Stimulated activated naive CD4-positive, alpha-beta T cell (primary cell): ENCODE data around the gene MYB.
A peak's percentile ranks its signal among the peaks of the same experiment; 100 is the strongest.
"Not testable (repeated sequence)": the region's sequence is repeated elsewhere in the genome, so short reads cannot be mapped to it uniquely, and the experiment has no call there.

Source experiments
- DNase-seq, 6 experiments: peaks; one replicate each; lab custom pipeline; 2025; lab: John Stamatoyannopoulos, UW

The MYB gene

DNA sequence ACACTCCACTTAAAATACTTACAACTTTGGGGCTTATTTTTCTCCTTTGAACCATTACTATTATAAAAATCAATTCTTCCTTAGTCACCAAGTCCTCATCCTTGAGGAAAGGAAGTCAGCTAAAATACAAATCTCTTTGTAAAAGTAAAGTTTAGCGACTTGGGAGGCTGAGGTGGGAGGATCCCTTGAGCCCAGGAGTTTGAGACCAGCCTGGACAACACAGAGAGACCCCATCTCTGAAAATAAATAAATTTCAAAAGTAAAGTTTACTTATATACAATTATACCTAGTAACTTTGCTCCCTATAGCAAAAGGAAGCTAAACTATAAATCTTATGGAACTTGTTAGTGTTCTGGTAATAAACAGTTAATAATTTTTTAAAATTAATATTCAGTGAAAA is 40.4 kb downstream of the MYB start:
- no peak for DNase-seq

DNA sequence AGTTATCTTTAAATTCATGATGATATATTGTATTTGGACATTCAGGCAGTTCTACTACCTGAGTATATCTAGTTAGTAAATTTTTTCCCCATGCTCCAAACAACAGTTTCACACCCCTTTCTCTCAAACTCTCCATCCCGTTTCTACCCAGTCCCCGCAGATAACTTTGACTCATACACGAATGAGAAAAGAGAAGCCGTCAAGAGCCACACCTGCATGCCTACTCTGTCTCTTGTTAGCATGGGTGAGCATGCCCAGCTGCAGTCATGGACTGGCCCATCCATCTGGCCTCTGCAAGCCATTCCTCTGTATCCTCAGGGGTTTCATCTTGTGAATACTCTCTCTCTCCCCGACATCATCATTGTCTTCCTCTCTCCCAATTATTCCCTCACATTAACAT is 41.5 kb downstream of the MYB start:
- DNase-seq: no peak

DNA sequence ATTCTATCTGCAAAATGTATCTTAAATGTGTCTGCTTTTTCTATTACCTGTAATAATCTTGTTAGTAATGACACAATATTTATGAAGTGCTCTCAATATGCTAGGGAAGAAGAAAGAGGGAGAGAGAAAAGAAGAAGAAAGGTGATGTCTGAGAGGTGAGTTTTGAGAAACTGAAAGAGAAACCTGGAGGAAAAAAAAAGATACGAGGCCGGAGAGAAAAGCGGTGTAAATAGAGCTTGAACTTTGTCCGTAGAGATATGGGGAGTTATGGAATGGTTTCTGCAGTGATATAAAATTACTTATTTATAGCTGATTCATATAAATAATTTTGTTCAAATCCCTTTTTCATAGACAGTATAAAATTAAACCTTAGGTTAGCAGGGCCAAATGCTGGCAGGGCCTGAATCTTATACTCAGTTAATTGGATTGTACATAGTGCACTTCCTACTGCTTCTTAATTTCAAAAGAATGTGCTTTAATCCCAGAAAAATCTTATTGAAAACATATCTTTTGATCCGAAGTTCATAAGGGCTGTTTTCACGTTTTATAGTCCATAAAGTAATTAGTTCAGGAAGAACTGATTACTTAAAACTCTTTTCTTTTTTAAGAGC is 43.0 kb downstream of the MYB start:
- DNase-seq: peak in 3 of 6 experiments; percentile 8 to 40 (median 21)

DNA sequence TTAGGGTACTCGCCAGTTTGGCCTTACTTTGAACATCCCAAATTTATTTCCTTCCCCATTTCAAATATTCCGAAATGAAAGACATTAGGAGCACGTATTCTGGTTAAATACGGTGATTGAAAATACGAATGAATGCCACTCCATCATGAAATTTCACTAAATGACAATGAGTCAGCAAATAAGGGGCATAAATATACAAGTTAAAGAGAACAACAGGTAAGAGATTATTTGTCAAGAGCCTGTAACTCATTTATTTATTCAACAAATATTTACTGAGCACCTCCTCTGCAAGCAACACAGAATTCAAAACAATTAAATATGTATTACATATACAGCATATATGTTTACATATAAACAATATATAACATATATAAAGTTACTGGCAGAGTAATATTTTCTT is 44.8 kb downstream of the MYB start:
- DNase-seq: no peak

DNA sequence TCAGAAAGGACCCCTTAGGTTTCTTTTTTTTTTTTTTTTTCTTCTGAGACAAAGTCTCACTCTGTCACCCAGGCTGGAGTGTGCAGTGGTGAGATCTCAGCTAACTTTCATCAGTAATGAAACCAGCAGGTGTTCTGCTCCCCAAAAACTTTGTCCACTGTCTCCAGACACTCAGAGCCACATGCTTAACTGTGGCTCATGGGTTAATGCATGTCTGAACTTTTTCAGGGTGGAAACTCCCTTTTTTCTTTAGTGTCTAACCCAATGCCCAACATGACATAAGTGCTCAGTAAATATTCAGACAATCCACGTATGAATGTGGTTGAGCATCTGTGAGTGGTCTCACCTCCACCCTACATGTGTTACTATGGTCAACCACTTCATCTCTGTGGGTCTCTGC is 45.4 kb downstream of the MYB start:
- no peak for DNase-seq

DNA sequence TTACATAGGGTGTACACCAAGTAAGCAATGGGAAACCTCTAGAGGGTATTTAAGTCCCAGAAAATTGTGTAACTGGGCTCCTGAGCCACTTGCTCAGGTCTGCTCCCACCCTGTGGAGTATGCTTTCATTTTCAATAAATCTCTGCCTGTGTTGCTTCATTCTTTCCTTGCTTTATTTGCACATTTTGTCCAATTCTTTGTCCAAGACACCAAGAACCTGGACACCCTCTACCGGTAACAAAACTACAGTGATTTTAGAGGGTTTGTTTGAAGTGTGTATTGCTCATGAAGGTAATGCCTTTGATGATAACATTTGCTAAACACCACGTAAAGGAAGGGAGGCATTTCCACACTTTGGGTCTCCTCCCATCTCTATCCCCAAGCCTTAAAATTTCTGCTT is 46.2 kb downstream of the MYB start:
- DNase-seq: no peak

DNA sequence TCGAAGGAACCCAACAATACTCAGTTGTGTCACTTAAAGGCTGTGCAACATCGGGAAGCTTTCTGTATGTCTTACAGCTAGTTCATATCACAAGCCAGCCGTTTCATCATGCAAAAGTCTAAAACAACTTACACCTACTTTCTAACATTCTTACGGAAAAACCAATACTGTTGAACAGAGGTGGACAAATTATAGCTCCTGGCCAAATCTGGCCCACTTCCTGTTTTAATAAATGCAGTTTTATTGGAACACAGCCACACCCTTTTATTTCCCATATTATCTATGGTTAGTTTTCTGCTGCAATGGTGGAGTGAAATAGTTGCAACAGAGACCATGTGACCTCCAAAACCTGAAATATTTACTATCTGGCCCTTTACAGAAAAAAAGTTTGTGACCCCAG is 46.6 kb downstream of the MYB start:
- DNase-seq: no peak

DNA sequence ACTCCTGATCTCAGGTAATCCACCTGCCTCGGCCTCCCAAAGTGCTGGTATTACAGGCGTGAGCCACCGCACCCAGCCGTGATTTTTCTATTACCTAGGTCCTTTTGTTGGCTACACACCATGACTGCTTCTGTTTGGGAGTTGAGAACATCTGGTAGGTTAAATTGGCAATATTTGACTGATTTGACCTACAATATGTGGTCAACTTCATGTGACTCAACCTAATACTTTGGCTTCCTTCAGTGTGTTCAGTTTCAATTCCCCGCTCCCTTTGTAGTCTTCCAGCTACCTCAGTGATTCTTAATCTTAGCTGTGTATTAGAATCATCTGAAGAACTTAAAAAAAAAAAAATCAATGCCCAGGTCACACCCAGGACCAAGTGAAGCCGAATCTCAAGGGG is 47.4 kb downstream of the MYB start:
- no peak for DNase-seq

DNA sequence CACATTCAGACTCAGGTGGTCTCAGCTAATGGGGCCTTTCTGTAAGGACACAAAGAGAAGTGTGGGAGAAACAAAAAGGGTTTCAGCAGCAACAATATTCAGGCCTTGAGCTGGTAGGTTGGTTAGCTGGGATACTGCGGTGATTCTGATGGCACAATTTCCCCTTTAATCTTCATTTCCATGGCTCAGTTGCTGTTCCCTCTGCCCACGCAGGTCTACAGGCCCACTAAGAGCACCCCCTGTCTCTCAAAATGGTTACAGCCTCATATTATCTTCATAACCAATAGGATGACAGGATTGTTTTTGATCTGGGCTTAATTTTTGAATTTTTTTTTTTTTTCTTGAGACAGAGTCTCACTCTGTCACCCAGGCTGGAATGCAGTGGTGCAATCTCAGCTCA is 48.9 kb downstream of the MYB start:
- DNase-seq: no peak

DNA sequence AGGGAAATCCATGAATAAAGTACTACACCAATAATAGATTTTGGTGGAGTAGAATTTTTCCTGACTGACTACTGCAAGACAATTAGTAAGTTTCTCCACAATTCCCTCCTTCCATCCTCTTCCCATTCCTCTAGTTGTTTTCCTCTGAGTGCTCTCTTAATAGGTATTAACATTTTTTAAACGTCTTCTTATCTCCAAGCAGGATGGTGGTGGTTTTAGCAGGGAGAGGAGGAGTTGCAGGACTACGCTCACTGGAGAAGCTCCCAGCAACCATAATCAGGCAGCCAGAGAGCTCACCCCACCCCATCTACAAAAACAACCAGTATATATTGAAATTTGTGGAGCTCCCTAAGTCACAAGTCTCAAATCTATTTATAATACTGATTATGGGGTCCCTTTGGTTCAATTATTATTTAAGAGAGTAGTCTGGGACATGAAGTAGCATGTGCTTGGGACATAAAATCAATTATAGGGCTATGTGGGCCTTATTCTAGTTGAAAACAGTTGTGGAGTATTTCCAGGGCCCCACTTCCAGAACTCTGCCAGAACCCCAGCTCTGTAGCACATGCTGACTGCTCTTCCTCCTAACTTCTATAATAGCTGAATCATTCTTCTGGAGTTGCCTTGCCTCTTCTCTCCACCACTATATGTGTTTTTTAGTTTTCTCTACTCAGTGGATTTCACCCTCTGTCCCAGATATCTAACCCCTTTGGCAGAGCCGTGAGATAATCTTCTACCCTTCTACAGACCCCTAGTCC is 49.8 kb downstream of the MYB start:
- no peak for DNase-seq

DNA sequence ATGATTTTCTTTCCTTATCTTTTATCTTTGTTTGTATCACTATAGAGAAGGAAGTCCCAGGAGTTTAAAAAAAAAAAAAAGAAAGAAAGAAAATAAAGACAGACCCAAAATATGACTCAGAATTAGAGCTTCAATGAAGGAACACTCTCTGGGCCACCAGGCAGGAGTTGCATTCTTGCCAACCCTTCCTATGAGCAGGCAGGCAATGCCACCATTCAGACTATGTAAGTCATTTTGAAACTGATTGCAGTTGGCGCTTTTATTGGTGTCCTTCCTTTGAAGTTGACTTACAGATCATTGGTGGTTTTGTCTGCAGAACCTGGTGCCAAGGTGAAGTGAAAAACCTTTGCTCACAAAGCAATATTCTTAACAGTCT is 50.3 kb downstream of the MYB start:
- no peak for DNase-seq

DNA sequence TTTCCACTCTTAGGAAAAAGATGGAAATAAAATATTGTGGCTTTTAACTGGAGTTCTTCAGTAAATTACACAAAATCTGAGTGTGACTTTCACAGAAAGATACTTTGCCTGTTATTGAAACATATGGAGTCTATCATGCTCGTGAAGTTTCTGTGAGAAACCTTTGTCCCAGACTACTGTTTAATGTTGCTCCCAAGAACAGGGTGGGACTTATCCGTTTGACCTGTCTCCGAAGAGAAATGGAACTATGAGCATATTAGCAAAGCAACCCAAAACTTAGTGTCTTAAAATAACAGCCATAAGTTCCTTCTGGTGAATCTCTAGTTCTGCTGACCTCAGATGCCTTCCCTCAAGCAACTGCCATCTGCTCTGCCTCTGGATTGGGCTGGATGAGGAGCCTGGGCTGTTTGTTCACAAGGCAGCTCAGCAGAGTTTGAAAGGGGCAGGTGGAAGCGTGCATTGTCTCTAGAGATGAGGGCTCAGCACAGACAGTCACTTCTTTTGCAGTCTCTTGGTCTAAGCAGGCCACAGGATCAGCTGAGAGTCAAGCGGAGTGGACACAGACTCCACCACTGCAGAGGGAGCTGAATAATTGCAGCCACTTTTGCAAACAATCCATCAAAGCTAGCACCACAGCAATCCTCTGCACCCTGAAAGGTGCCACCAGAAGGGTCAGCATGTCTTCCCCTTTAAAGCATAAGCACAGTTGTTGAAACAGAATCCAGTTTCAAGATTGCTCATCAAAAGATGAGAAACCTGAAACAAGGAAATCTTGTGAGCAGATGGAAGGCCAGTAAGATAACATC is 52.8 kb downstream of the MYB start:
- no peak for DNase-seq

DNA sequence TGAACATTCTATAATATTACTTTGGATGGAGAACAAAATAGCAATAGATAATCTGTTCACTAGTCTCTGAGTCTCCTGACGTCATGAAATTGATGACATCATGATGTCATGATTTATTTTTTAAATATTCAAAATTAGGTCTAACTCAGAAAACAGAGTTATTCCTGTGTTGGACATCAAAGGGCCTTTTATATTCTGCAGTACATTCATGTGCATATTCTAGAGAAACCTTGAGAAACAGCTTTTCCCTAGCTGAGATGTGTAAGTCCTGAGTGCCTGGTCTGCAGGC is 53.3 kb downstream of the MYB start:
- no peak for DNase-seq

DNA sequence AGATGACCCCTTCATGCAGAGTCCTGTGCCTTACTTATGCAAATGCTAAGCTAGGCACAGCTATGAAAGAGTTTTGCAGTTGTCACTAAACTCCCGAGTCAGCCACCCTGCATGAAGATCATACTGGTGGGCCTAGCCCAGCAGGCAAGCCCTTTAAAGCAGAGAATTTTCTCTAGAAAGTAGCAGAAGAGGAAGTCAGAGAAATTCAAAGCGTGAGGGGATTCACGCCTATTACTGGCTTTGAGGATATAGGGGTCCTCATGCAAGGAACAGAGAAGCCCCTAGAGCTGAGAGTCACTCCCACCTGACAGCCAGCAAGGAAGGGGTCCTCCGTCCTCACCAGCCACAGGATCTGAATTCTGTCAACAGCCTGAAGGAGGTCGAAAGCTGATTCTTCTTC is 54.6 kb downstream of the MYB start:
- no peak for DNase-seq

DNA sequence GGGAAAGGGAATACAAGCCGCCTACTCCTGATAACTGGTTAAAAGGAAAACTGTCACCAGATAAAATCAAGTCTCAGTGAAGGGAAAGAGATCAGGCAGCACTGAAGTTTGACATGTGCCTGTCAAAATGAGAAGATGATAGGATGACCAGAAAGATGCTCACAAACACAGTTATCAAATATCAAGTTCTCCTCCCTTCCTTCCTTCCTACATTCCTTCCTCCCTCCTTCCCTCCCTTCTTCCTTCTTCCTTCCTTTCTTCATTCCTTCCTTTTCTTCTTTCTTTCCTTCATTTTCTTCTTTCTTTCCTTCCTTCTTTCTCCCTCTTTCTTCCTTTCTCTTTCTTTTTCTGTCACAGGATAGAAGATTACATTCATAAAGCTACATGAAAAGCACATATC is 55.2 kb downstream of the MYB start:
- DNase-seq: no peak

DNA sequence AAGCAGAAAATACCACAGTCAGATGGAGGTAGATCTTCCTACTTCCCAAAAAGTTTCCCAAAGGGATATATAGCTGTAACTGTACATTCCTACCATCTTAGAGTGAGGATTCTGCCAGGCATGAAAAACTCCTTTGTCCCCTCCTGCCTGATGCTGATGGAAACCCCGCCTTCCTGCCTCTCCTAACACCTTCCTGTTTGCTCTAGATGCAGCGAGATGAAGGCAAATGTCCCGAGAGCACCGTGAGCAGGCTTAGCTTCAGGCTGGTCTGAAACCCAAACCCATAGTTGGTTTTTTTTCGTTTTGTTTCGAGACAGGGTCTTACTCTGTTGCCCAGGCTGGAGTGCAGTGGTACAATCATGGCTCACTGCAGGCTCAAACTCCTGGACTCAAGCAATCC is 55.6 kb downstream of the MYB start:
- DNase-seq: no peak

DNA sequence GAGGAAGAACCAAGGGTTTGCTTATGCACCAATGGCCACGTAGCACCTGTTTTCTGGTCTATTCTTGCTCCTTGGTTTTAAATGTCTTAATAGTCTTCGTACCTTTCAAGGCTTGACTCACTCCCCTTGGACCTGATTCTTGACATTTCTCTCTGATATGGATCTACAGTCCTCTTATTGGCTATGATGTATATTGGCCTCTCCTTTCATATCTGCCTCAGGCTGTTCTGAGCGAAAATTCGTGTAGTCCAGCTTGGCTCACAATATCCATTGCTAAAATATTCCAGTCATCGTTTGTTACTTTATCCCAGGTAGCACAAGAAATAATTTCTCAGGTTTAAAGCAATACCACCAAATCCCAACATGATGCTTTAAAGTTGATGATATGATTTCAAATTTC is 59.6 kb downstream of the MYB start:
- DNase-seq: no peak

DNA sequence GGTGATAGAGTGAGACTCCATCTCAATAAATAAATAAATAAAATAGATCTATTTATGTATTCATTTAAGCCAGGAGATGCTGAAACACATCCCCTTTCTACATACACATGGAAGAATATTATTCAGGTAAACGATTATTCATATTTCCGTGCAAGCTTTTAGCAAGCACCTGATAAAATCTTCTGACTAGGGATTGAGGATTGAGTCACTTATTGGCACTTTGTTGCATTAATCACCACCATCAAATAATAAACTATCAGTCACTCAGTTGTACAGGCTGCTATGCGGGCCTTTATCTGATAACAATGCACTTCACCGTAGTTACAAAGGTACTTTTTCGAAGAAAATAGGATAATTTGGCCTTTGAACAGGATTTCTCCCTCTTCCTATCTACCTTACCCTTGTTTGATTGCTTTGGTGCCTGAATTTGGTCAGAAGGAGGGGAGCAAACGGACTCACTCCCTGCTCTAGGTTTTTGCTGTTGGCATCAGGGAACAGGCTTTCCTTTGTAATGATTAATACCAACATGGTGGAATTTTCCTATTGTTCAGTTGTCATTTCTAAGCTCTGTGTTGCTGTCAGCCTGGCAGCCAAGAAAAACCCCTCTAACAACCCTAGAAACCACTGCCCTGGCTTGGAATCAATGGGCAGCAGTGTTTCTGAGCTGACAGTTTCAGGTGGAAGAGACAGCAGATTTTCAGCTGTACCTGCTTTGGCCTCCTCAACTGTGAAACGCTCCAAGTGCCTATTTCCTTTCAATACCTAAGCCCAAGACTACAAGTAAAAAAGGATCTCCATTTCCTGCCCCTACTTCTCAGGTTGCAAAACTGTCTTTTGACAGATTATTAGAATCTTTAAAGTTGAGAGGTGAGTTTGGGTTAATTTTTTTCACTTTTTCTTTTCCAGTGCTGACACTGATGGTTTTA is 63.0 kb downstream of the MYB start:
- no peak for DNase-seq

DNA sequence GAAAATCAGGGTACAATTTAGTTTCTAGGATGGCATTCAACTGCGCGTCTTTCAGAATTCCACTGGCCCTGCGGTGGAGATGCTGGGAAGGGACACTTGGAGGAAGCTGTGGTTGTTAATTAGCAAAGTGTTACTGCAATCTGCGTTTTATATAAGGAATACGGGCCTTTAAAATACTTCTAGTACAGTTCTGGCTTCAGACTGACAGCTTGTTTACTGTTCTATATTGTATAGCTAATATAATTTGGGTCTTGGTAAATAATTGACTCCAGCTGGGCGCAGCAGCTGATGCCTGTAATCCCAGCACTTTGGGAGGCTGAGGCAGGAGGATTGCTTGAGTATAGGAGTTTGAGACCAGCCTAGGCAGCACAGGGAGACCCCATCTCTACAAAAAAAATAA is 63.7 kb downstream of the MYB start:
- no peak for DNase-seq

DNA sequence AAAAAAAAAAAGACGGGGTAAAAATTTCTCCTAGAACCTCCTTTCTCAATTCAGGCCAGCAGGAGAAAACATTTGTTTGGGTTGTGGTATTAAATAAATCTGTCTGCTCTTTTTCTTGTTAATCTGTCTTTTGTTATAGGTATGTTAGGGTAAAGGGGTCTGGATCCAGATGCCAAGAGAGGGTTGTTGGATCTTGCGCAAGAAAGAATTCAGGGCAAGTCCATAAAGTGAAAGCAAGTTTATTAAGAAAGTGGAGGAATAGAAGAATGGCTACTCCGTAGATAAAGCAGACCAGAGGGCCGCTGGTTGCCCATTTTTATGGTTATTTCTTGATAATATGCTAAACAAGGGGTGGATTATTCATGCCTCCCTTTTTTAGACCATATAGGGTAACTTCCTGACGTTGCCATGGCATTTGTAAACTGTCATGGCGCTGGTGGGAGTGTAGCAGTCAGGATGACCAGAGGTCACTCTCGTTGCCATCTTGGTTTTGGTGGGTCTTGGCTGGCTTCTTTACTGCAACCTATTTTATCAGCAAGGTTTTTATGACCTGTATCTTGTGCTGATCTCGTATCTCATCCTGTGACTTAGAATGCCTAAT is 65.4 kb downstream of the MYB start:
- not testable (repeated sequence) for DNase-seq

DNA sequence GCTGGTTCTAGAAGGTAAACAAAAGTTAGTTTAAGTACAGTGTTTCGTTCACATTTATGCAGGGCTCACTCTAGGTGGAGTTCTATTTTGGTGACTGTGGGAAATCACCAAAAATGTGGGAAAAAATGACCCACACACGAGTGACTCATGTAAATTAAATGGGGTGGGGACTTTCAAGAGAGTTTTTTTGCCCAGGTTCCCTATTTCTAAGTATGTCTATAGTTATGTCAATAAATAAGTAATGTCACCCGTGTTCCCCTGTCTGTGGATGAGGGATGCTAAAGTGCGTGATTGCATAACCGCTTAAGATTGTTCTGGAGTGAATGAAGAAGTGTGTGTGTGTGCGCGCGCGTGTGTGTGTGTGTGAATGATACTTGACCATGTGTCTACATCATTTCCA is 69.1 kb downstream of the MYB start:
- no peak for DNase-seq
